IPS-11a (cell line): ENCODE results near the gene BST1.

Source experiments
- H3K4me3 ChIP-seq: one replicate; pipeline ENCODE4 v1.5.1; 2013; ENCODE audit warnings: low read depth, low read length, control low read depth

The BST1 gene

DNA sequence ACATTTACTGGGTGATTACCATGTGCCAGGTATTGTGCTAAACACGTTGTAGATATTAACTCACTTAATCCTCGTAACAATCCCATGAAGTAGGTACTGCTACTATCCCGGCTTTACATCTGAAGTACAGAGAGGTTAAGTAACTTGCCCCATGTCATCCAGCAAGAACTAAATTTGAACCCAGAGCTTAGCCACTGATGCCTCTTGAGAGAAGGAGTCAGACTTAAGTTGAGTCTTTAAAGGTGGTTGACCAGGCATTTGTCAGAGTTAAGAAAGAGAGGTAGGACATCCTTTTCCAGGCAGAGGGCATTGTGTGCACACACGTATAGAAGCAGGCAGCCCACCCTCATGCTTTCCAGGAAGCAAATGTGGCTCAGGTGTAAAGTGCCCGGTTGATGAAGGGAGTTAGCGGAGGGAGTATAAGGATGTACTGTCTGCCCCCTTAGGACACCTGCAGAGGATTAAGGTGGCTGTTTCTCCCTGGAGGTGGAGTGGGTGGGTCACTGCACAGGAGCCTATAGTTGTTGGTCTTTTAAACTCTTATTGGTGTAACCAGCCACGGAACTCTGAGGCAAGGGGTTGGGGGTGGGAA is 74.9 kb downstream of the BST1 start:
- no peak overlapping the region for H3K4me3 ChIP-seq

DNA sequence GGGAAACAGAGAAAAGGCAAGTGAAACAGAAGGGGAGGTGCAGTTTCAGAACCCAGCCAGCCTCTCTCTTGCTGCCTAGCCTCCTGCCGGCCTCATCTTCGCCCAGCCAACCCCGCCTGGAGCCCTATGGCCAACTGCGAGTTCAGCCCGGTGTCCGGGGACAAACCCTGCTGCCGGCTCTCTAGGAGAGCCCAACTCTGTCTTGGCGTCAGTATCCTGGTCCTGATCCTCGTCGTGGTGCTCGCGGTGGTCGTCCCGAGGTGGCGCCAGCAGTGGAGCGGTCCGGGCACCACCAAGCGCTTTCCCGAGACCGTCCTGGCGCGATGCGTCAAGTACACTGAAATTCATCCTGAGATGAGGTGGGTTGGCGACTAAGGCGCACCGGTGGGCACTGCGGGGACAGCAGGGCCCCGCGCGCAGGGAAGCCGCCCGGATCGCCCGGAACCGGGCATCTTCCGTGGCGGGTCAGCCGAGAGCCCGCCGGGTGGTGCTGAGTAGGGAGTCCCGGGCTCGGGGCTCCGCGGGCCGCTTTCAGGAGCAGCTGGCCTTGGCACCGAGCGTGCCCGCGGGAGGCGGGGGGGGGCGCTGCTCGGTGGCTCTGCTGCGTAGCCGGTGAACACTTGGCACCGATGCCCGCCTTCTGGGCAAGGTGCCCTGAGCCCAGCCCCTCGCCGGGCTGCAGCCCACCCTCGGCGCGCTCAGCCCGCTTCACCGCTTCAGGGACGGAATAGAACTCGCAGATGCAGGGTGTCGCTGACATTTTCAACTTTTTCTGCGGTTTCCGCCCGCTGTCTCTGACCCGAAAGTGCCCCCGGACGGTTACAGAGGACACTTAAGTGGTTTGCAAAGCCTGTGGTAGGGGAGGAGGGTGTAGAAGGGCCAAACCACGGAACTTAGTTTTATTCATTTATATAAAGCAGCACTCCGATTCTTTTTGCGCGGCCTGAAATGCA is 75.7 kb downstream of the BST1 start, which contains the start of gene CD38:
Gene CD38 (plus strand): TSS at position 40 of the 953 bp plus-strand sequence. CDS start 87 bp downstream, at position 127.
- peak within 1 kb of the TSS; percentile 55 for H3K4me3 ChIP-seq

DNA sequence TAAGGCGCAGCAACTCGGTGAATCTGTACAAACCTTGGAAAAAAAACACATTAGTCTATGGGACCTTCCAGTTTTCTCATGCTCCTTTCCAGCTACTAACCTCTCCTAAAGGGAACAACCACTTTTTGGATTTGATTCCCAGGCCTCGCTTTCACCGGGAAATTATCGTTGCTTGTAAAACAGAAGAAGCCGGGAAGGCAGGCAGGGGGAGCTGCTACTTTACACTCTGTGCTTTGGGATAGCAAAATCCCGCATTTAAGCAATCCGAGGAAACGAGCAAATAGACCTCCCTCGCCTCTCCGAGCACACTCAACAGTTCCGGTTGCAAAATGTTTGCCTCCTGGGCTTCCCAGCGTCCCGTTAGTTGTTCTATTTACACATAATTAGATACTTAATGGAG is 76.4 kb downstream of the BST1 start:
- H3K4me3 ChIP-seq = peak overlapping the region; percentile 55

DNA sequence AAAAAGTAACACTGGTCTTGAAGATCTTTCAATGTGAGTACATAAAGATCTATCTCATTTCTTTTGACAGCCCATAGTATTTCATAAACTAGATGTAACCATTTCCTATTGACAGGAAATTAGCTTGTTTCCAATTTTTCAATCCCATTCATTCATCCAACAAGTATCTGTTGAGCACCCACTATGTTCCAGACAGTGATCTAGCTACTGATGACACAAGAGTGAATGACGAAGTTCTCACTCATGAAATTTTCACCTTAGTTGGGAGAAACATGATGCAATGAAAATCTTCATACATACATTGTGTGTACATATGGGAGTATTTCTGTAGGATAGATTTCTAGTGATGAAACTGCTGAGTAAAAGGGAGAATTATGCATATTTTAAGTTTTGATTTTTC is 76.9 kb downstream of the BST1 start:
- no peak overlapping the region for H3K4me3 ChIP-seq

DNA sequence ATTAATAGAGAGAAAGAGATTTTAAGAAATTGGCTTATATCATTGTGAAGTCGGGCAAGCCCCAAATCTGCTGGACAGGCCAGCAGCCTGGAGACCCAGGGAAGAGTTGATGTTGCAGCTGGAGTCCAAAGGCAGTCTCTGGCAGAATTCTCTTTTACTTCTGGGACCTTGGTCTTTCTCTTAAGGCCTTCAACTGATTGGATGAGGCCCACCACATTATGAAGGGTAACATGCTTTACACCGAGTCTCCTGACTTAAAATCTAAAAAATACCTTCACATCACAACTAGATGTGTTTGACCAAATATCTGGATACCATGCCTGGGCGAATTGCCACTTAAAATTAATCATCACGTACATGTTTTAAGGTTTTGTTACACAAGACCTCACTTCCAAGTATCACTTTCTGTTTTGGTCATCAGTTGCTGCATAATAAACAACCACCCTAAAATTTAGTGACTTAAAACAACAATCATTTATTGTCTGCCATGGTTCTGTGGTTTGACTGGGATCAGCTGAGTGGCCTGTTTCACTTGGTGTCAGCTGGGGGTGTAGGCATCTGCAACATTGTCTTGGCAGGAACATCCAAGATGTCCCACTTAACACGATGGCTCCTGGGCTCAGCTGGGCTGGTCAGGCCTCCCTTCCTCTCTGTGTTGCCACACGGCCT is 78.7 kb downstream of the BST1 start:
- H3K4me3 ChIP-seq = no peak overlapping the region
